ENCODE measurements around the gene TCEAL9. TPM values are rescaled to one million over a fixed set of nuclear protein-coding genes. Genes with fewer than 3 reads are reported as not detected.
A peak's percentile ranks its signal among the peaks of the same experiment; 100 is the strongest.

TCEAL9 gene
- total RNA-seq, 1 donor from 2014 or later, result 69.0 TPM

DNA sequence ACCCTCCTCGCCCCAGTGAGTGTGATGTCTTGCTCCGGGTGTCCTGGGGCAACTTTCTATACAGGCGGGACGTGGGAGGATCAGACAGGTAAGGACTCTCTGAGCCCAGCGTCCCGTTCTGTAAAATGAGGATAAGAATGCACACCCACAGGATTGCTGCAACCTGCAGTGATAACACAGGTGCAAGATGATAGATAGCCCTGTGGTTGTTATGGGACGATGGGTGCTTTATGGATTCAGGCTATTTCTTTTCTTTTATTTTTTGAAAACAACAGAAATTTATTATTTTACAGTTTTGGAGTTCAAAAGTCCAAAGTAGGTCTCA is 48.7 kb downstream of the TCEAL9 start:
- Mint-ChIP-seq H3K4me3 (ENCODE audit: unreplicated experiment) (peak overlapping the region; percentile 92), H3K4me1 (ENCODE audit: low read depth, unreplicated experiment) (peaks cover 6% of the 10 kb centered on the region), H3K9me3 (ENCODE audit: unreplicated experiment) (no peaks in the 10 kb centered on the region), H3K27ac (ENCODE audit: unreplicated experiment) (peak overlapping the region; percentile 81), H3K36me3 (ENCODE audit: low read depth, unreplicated experiment) (peaks cover 1% of the 10 kb centered on the region), H3K27me3 (ENCODE audit: low read depth, unreplicated experiment) (peaks cover 4% of the 10 kb centered on the region)
- DNase-seq (ENCODE audit: low read depth) (no peak), FAIRE-seq (no peak)
- peak overlapping the region; percentile 65 for H2AFZ ChIP-seq (ENCODE audit: low read depth, low read length)
- no peaks in the 10 kb centered on the region for H3K79me2 ChIP-seq (ENCODE audit: insufficient read depth, low read length)
- H3K27ac ChIP-seq (ENCODE audit: low read depth, low read length), result peak overlapping the region; percentile 85
- no peaks in the 10 kb centered on the region for H3K27me3 ChIP-seq (ENCODE audit: insufficient read depth, low read length)
- H4K20me1 ChIP-seq (ENCODE audit: insufficient read depth, low read length), result no peaks in the 10 kb centered on the region
- H3K4me1 ChIP-seq (ENCODE audit: insufficient read depth, low read length), result peaks cover 2% of the 10 kb centered on the region
- H3K9ac ChIP-seq (ENCODE audit: low read length), result peak overlapping the region; percentile 91
- TF ChIP-seq CTCF (IDR thresholded peaks at IDR 0.05; ENCODE audit: insufficient read depth, low read depth, low read length) (no peak), EZH2 (IDR thresholded peaks at IDR 0.05; ENCODE audit: insufficient read depth, low read length) (no peak)
- peak overlapping the region; percentile 91 for H3K4me2 ChIP-seq (ENCODE audit: low read length)
- no peaks in the 10 kb centered on the region for H3K36me3 ChIP-seq (ENCODE audit: insufficient read depth, low read length)
- no peaks in the 10 kb centered on the region for H3K9me3 ChIP-seq (ENCODE audit: insufficient read depth, low read depth, low read length)
- H3K4me3 ChIP-seq (ENCODE audit: insufficient read depth, low read depth, low read length), result peak overlapping the region; percentile 74

GRCh38 chrX:103406256-103406655 is 50.0 kb downstream of the TCEAL9 start:
- H3K9ac ChIP-seq (ENCODE audit: low read length), result no peak overlapping the region
- H3K4me2 ChIP-seq (ENCODE audit: low read length), result no peak overlapping the region
- H3K36me3 Mint-ChIP-seq (ENCODE audit: low read depth, unreplicated experiment), result peaks cover 1% of the 10 kb centered on the region
- no peaks in the 10 kb centered on the region for H4K20me1 ChIP-seq (ENCODE audit: insufficient read depth, low read length)
- no peak overlapping the region for H3K4me3 Mint-ChIP-seq (ENCODE audit: unreplicated experiment)
- no peaks in the 10 kb centered on the region for H3K36me3 ChIP-seq (ENCODE audit: insufficient read depth, low read length)
- no peaks in the 10 kb centered on the region for H3K27me3 ChIP-seq (ENCODE audit: insufficient read depth, low read length)
- no peak overlapping the region for H2AFZ ChIP-seq (ENCODE audit: low read depth, low read length)
- peaks cover 6% of the 10 kb centered on the region for H3K4me1 Mint-ChIP-seq (ENCODE audit: low read depth, unreplicated experiment)
- no peaks in the 10 kb centered on the region for H3K9me3 Mint-ChIP-seq (ENCODE audit: unreplicated experiment)
- no peak for DNase-seq (ENCODE audit: low read depth)
- H3K27ac Mint-ChIP-seq (ENCODE audit: unreplicated experiment), result no peak overlapping the region
- no peaks in the 10 kb centered on the region for H3K9me3 ChIP-seq (ENCODE audit: insufficient read depth, low read depth, low read length)
- H3K4me1 ChIP-seq (ENCODE audit: insufficient read depth, low read length), result peaks cover 2% of the 10 kb centered on the region
- TF ChIP-seq EZH2 (IDR thresholded peaks at IDR 0.05; ENCODE audit: insufficient read depth, low read length) (no peak), CTCF (IDR thresholded peaks at IDR 0.05; ENCODE audit: insufficient read depth, low read depth, low read length) (no peak)
- FAIRE-seq, result peak; percentile 82
- H3K4me3 ChIP-seq (ENCODE audit: insufficient read depth, low read depth, low read length), result no peak overlapping the region
- H3K79me2 ChIP-seq (ENCODE audit: insufficient read depth, low read length), result no peaks in the 10 kb centered on the region
- no peak overlapping the region for H3K27ac ChIP-seq (ENCODE audit: low read depth, low read length)
- H3K27me3 Mint-ChIP-seq (ENCODE audit: low read depth, unreplicated experiment), result peaks cover 4% of the 10 kb centered on the region

- Mint-ChIP-seq H3K4me1 (ENCODE audit: low read depth, unreplicated experiment) (peaks cover 6% of the 10 kb centered on the region), H3K27me3 (ENCODE audit: low read depth, unreplicated experiment) (no peaks in the 10 kb centered on the region), H3K4me3 (ENCODE audit: unreplicated experiment) (no peak overlapping the region), H3K9me3 (ENCODE audit: unreplicated experiment) (no peaks in the 10 kb centered on the region), H3K27ac (ENCODE audit: unreplicated experiment) (no peak overlapping the region), H3K36me3 (ENCODE audit: low read depth, unreplicated experiment) (peaks cover 1% of the 10 kb centered on the region)
- no peaks in the 10 kb centered on the region for H4K20me1 ChIP-seq (ENCODE audit: insufficient read depth, low read length)
- TF ChIP-seq CTCF (IDR thresholded peaks at IDR 0.05; ENCODE audit: insufficient read depth, low read depth, low read length) (no peak), EZH2 (IDR thresholded peaks at IDR 0.05; ENCODE audit: insufficient read depth, low read length) (no peak)
- H3K9me3 ChIP-seq (ENCODE audit: insufficient read depth, low read depth, low read length), result no peaks in the 10 kb centered on the region
- no peaks in the 10 kb centered on the region for H3K27me3 ChIP-seq (ENCODE audit: insufficient read depth, low read length)
- H3K9ac ChIP-seq (ENCODE audit: low read length), result no peak overlapping the region
- DNase-seq (ENCODE audit: low read depth) (no peak), FAIRE-seq (no peak)
- H3K4me2 ChIP-seq (ENCODE audit: low read length), result no peak overlapping the region
- H3K4me1 ChIP-seq (ENCODE audit: insufficient read depth, low read length), result peaks cover 2% of the 10 kb centered on the region
- no peaks in the 10 kb centered on the region for H3K79me2 ChIP-seq (ENCODE audit: insufficient read depth, low read length)
- no peak overlapping the region for H3K27ac ChIP-seq (ENCODE audit: low read depth, low read length)
- no peaks in the 10 kb centered on the region for H3K36me3 ChIP-seq (ENCODE audit: insufficient read depth, low read length)
- H2AFZ ChIP-seq (ENCODE audit: low read depth, low read length), result no peak overlapping the region
- H3K4me3 ChIP-seq (ENCODE audit: insufficient read depth, low read depth, low read length), result no peak overlapping the region
Observed at GRCh38 chrX:103407776-103408175, 51.5 kb downstream of the TCEAL9 start.

Other genes starting within 250 kb of the TCEAL9 start
- 42.9 and 43.4 TPM in 2 replicates for gene BEX4, start 141.4 kb upstream of the TCEAL9 start, total RNA-seq
- 62.2 and 68.4 TPM in 2 replicates for gene TCEAL8, start 101.4 kb upstream of the TCEAL9 start, total RNA-seq
- 0.36 TPM in 1 of 2 replicates, not detected in the other for gene TCEAL5, start 79.8 kb upstream of the TCEAL9 start, total RNA-seq
- gene BEX2, start 45.5 kb upstream of the TCEAL9 start, total RNA-seq, result 10.0 and 12.6 TPM in 2 replicates
- 7.6 and 9.4 TPM in 2 replicates for gene TCEAL7, start 26.3 kb upstream of the TCEAL9 start, total RNA-seq
- gene BEX3, start 20.0 kb downstream of the TCEAL9 start, total RNA-seq, result 221 and 241 TPM in 2 replicates
- gene RAB40A, start 163.0 kb downstream of the TCEAL9 start, total RNA-seq, result 0.07 TPM in 1 of 2 replicates, not detected in the other
- gene TCEAL4, start 229.0 kb downstream of the TCEAL9 start, total RNA-seq, result 49.9 and 51.3 TPM in 2 replicates

Data from astrocyte (in vitro differentiated cells and primary cell).